Vagina (tissue), 2 donors: ENCODE results near the gene ZSWIM6. TPM values are rescaled to one million over a fixed set of nuclear protein-coding genes. Genes with fewer than 3 reads are reported as not detected.
"Not testable (repeated sequence)": the region's sequence is repeated elsewhere in the genome, so short reads cannot be mapped to it uniquely, and the experiment has no call there.

Experiments
- DNase-seq, 2 donors: peaks; one replicate each; pipeline ENCODE4 v3.0.0-alpha.2; 2017; ENCODE audit errors: extremely low spot score in 2 of 2
- H3K27ac ChIP-seq: fragments of 200-600 bp; sonication (generic); one replicate; pipeline ENCODE4 v1.5.1; 2019
- H3K27me3 ChIP-seq: fragments of 200-600 bp; sonication (generic); one replicate; pipeline ENCODE4 v1.5.1; 2019
- H3K36me3 ChIP-seq, 2 donors: fragments of 200-600 bp; sonication (generic); one replicate each; pipeline ENCODE4 v1.5.1; 2017 to 2019
- H3K4me1 ChIP-seq: fragments of 200-600 bp; sonication (generic); one replicate; pipeline ENCODE4 v1.5.1; 2019
- H3K4me3 ChIP-seq, 2 donors: fragments of 200-600 bp; sonication (generic); 1 replicate in 1 of 2; 2 replicates in 1 of 2; pipeline ENCODE4 v1.5.1; 2016 to 2019
- H3K9me3 ChIP-seq: fragments of 200-600 bp; sonication (generic); one replicate; pipeline ENCODE4 v1.5.1; 2019
- POLR2A ChIP-seq, 2 donors: fragments of 450-650 bp; IDR thresholded peaks; one replicate each; pipeline ENCODE4 v1.6.1; 2017; ENCODE audit warnings: antibody characterized with exemption in 2 of 2, mild to moderate bottlenecking in 2 of 2, moderate library complexity in 2 of 2
- POLR2AphosphoS5 ChIP-seq, 2 donors: sonication (generic); formaldehyde crosslinking; IDR thresholded peaks; one replicate each; pipeline ENCODE4 v1.9.0; 2017; ENCODE audit warnings: antibody characterized with exemption in 2 of 2, mild to moderate bottlenecking in 2 of 2, low read depth in 1 of 2; ENCODE audit not compliant: insufficient read depth in 1 of 2
- intact Hi-C: fragments of 100-400 bp; cut with DNase I; formaldehyde crosslinking; loops from one replicate; pipeline ENCODE4 v1.15.1; 2023
- total RNA-seq: library from RNA; depleted of rRNA; stranded (reverse); fragments of >200 nt; gene quantifications from one replicate; pipeline ENCODE4 v1.2.3, GENCODE V29; 2016
- TF ChIP-seq, protein P1 (sequence below), 3 experiments: fragments of 450-650 bp in 2 of 3; fragments of 200-600 bp in 1 of 3; sonication (generic) in 1 of 3; IDR thresholded peaks; one replicate each; pipeline ENCODE4 v1.5.1; 2017 to 2019; ENCODE audit warnings: antibody characterized with exemption in 3 of 3, mild to moderate bottlenecking in 2 of 3, moderate library complexity in 2 of 3

ZSWIM6 gene
- total RNA-seq, 1 donor from 2014 or later = 16.7 TPM

DNA sequence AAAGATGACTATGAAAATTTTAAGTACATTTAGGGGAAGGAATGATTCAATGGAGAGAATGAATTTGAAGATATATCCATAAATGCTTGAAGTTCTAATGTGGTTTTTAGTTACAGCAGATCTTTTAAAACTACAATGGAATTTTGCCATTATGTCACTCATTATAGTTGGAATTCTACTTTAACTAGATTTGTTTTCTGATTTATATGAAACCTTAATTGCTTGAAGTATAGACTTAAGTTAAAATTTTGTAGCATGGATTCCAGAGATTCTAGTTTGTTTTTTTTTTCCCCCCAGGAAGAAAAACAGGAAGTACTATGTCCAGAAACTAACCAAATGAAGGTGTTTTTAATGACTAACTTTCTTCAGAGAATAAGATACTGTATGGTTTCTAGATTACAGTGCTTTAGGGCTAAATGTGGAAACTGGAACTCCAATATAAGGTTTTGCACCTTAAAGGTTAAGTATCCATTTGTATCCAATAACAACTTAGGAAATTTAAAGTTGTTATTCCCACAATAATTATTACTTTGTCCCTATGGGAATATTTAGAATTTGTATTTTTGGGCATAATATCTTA is 70.3 kb downstream of the ZSWIM6 start:
- intact Hi-C loops = no loop called here
- H3K27ac ChIP-seq = no peak overlapping the region
- TF ChIP-seq, protein P1, sequence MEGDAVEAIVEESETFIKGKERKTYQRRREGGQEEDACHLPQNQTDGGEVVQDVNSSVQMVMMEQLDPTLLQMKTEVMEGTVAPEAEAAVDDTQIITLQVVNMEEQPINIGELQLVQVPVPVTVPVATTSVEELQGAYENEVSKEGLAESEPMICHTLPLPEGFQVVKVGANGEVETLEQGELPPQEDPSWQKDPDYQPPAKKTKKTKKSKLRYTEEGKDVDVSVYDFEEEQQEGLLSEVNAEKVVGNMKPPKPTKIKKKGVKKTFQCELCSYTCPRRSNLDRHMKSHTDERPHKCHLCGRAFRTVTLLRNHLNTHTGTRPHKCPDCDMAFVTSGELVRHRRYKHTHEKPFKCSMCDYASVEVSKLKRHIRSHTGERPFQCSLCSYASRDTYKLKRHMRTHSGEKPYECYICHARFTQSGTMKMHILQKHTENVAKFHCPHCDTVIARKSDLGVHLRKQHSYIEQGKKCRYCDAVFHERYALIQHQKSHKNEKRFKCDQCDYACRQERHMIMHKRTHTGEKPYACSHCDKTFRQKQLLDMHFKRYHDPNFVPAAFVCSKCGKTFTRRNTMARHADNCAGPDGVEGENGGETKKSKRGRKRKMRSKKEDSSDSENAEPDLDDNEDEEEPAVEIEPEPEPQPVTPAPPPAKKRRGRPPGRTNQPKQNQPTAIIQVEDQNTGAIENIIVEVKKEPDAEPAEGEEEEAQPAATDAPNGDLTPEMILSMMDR (IDR thresholded peaks at IDR 0.05) = no peak
- TF ChIP-seq POLR2A (IDR thresholded peaks at IDR 0.05) (no peak), POLR2AphosphoS5 (IDR thresholded peaks at IDR 0.05; ENCODE audit: insufficient read depth in 1 of 2, low read depth in 1 of 2) (no peak)
- H3K27me3 ChIP-seq = no peaks in the 10 kb centered on the region
- DNase-seq = no peak
- H3K4me1 ChIP-seq = peaks cover 31% of the 10 kb centered on the region
- H3K36me3 ChIP-seq = no peaks in the 10 kb centered on the region
- H3K9me3 ChIP-seq = no peaks in the 10 kb centered on the region
- no peak overlapping the region for H3K4me3 ChIP-seq

DNA sequence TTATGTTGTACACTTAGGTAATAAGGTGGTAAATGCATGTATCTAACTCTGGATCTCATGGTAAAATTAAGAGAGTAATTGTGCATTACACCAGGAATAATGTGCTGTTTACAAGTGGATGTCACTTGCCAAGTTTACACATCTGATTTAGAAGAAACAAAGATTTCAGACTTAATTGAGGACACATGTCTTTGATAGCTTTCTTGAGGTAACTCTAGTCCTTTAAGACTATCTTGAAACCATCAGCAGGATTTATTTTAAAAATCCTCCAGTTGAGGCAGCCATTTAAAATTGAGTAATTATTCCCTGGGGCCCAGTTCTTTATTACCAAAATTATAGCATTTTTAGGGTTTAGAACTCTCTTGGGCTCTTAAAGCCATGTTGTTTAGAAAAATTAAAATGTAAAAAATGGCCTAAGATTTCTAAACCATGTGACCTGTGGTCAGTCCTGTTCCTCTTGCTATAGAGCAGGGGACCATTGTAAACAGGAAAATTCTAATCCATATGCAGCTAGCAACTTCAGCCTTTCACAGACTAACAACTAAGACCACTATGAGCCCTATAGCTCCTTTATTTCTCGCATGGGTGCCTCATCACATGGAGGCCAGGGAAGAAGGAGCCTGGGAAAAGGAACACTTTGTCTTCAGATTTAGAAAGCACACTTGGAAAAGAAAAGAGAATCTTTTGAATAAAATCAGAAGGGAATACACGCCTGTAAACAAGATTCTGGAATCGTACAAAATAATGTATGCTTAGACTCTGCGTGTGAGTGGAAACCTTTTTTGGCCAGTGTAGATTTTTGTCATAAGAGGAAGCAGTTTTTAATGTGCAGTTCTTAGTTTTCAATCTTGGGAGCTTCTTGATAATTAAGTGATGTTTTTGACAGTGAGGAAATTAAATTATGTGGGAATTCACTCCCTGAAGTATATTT is 71.2 kb downstream of the ZSWIM6 start:
- intact Hi-C loops = no loop called here
- Histone ChIP-seq H3K4me3 (no peak overlapping the region), H3K27ac (peak overlapping the region; percentile 15), H3K36me3 (no peaks in the 10 kb centered on the region), H3K9me3 (no peaks in the 10 kb centered on the region), H3K27me3 (no peaks in the 10 kb centered on the region), H3K4me1 (peaks cover 37% of the 10 kb centered on the region)
- DNase-seq = no peak
- TF ChIP-seq, protein P1 (IDR thresholded peaks at IDR 0.05) = no peak
- TF ChIP-seq POLR2AphosphoS5 (IDR thresholded peaks at IDR 0.05; ENCODE audit: insufficient read depth in 1 of 2, low read depth in 1 of 2) = no peak
- no peak for TF ChIP-seq POLR2A (IDR thresholded peaks at IDR 0.05)

DNA sequence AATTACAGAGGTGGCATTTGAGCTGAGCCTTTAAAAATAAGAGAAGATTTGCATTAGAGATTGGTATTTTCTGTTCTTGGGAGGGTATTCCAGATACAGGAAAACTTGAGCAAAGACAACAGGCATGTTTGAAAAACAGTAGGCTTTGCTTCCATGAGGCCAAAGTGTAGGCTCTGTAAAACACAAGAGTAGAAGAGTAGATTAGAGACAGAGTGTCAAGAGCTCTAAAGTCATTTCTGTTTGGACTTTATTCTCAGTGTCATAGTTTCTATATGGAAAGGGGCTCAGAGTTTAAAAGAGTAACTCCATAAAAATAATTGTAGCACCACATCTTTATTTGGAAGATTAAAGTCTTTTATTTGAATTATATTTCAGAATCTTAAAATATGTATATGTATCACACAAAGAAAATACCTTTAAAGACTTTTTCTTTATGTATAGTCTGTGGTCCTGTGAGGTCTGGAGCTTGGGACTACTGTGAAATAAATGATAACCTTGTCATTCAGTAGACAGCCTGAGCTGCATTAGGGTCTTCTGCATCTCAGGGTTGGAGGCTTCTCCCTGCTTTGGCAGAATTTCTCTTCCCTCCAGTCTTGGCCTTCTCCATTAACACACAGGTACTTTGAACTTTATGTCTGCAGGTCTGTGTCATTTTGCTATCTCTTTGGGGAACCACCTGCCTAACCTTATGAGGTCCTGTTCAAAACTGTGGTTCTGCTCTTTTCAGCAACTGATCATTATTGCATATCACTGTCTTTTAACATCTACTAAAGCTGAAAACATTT is 73.6 kb downstream of the ZSWIM6 start:
- intact Hi-C loops = loop anchor here (5.0 kb wide), 1 partner anchor 73 kb away; the partner anchor contains the start of gene ZSWIM6

DNA sequence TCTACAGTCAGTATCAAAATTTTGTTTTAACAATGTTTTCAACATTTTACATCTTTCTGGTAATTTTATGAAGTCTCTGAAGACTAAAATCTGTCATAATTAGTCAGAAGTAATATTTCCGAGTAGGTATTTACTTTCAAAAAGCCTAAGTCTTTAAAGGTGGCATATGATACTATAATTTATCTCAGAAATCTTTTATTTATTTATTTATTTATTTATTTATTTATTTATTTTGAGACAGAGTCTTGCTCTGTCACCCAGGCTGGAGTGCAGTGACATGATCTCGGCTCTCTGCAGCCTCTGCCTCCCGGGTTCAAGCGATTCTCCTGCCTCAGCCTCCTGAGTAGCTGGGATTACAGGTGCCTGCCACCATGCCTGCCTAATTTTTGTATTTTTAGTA is 74.4 kb downstream of the ZSWIM6 start:
- not testable (repeated sequence) for DNase-seq, H3K4me3 ChIP-seq, H3K27ac ChIP-seq, H3K27me3 ChIP-seq, H3K36me3 ChIP-seq, H3K9me3 ChIP-seq
- intact Hi-C loops = loop anchor here (5.0 kb wide), 1 partner anchor 74 kb away; the partner anchor contains the start of gene ZSWIM6
- peaks cover 52% of the 10 kb centered on the region for H3K4me1 ChIP-seq

More for the DNA sequence above, 73.6 kb downstream of the ZSWIM6 start:
- Histone ChIP-seq H3K27ac (no peak overlapping the region), H3K9me3 (no peaks in the 10 kb centered on the region), H3K4me1 (peaks cover 52% of the 10 kb centered on the region), H3K36me3 (no peaks in the 10 kb centered on the region), H3K4me3 (no peak overlapping the region), H3K27me3 (no peaks in the 10 kb centered on the region)
- DNase-seq = no peak
- TF ChIP-seq POLR2AphosphoS5 (IDR thresholded peaks at IDR 0.05; ENCODE audit: insufficient read depth in 1 of 2, low read depth in 1 of 2) (no peak), POLR2A (IDR thresholded peaks at IDR 0.05) (no peak)
- TF ChIP-seq, protein P1 (IDR thresholded peaks at IDR 0.05) = no peak

DNA sequence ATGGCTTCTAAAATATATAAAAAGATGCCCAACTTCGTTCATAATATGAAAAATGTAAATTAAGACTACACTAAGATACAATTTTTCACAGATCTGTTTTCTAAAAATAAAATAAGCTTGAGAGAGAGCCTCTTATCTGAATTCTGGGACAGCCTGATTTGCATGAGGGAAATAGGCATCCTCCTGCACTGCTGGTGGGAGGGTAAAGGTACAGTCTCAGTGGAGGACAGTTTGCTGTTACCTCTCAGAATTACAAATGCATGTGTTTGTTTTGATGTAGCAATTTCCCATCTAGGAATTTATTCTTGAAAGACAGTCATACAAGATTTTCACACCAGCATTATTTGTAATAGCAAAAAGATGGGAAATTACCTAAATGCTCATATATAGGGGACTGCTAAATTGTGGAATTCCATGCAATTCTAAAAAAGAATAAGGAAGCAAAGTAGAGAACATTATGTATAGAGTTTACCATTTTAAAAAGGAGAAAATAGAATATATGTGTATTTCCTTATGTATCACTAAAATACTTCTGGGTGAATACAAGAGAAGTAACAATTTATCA is 75.7 kb downstream of the ZSWIM6 start:
- H3K27ac ChIP-seq = peak overlapping the region; percentile 53
- TF ChIP-seq, protein P1 (IDR thresholded peaks at IDR 0.05) = no peak
- no peak for TF ChIP-seq POLR2AphosphoS5 (IDR thresholded peaks at IDR 0.05; ENCODE audit: insufficient read depth in 1 of 2, low read depth in 1 of 2)
- TF ChIP-seq POLR2A (IDR thresholded peaks at IDR 0.05) = no peak
- no peak overlapping the region for H3K4me3 ChIP-seq
- H3K36me3 ChIP-seq = no peaks in the 10 kb centered on the region
- H3K27me3 ChIP-seq = no peaks in the 10 kb centered on the region
- peaks cover 45% of the 10 kb centered on the region for H3K4me1 ChIP-seq
- H3K9me3 ChIP-seq = no peaks in the 10 kb centered on the region
- intact Hi-C loops = loop anchor here (5.0 kb wide), 1 partner anchor 75 kb away; the partner anchor contains the start of gene ZSWIM6
- no peak for DNase-seq
